ENCODE measurements around the gene SOSTDC1.

The SOSTDC1 gene

DNA sequence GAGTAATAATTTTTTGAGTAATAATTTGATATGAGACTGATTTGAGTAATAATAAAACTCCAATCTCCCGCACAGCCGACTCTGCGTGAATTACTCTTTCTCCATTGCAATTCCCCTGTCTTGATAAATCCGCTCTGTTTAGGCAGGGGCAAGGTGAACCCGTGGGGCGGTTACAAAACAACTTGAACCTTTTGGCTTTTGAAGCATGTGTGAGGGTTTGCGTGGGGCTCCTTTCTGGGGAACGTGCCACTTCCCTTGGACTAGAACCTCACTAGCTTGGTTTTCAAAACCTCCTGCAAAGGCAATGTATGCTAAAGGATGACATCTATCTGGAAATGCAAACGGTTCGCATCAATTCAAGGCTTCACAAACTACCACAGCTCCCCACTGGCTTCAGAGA is 45.7 kb downstream of the SOSTDC1 start:
- no peak for DNase-seq (ENCODE audit: low read depth)

DNA sequence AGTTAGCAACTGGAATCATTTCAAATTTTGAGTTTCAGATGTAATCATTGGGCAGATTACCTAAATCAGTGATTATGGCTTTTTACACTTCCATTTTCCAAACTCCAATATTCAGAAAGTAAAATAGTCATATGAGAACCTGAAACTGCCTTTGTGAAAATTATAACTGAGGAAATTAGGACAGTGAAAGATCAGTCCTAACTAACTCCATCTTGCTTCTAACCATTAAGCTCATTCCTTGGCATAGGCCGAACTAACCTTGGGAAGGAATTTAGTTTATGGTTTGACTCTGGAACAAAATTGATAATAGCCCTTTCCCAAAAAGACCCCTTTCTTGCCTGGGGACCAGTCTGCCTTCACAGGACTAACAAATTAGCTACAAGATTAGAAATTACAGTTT is 46.4 kb downstream of the SOSTDC1 start:
- DNase-seq (ENCODE audit: low read depth): no peak

DNA sequence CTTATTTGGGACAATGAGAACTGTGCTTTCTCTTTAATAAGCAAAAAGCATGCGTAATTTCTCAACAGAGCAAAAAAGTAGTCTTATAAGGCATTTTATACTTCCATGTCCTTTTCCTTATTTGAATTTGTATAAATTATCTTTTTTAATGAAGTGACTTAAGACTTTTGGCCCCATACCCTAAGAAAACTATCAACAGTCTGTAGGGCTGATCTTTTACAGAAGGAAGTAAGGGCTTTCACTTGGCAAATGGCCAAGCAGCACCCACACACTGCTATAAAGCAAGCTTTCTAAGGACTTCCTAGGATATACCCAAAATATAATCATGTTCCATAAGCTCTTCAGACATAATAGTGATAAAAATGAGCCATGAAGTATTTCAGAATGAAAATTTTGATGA is 47.6 kb downstream of the SOSTDC1 start:
- DNase-seq (ENCODE audit: low read depth): no peak

DNA sequence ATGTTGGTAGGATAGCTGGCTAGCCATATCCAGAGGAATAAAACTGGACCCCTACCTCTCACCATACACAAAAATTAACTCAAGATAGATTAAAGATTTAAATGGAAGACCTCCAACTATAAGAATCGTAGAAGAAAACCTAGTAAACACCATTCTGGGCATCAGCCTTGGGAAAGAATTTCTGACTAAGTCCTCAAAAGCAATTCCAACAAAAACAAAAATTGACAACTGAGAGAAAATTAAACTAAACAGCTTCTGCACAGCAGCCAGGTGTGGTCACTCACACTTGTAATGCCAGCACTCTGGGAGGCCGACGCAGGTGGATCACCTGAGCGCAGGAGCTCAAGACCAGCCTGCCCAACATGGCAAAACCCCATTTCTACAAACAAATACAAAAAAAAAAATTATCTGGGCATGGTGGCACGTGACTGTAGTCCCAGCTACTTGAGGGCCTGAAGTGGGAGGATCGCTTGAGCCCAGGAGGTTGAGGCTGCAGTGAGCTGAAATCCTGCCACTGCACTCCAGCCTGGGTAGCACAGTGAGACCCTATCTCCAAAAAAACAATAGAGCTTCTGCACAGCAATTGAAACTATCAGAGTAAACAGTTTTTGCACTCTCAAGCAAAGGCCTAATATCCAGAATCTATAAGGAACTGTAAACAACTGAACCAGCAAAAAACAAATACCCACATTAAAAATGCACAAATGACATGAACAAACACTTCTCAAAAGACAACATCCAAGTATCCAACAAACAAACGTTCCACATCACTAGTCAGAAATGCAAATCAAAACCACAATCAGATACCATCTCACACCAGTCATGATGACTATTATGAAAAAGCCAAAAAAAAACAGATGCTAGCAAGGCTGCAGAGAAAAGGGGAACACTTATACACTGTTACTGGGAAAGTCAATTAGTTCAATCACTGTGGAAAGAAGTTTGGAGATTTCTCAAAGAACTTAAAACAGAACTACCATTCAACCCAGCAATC is 49.0 kb downstream of the SOSTDC1 start:
- no peak for DNase-seq (ENCODE audit: low read depth)

DNA sequence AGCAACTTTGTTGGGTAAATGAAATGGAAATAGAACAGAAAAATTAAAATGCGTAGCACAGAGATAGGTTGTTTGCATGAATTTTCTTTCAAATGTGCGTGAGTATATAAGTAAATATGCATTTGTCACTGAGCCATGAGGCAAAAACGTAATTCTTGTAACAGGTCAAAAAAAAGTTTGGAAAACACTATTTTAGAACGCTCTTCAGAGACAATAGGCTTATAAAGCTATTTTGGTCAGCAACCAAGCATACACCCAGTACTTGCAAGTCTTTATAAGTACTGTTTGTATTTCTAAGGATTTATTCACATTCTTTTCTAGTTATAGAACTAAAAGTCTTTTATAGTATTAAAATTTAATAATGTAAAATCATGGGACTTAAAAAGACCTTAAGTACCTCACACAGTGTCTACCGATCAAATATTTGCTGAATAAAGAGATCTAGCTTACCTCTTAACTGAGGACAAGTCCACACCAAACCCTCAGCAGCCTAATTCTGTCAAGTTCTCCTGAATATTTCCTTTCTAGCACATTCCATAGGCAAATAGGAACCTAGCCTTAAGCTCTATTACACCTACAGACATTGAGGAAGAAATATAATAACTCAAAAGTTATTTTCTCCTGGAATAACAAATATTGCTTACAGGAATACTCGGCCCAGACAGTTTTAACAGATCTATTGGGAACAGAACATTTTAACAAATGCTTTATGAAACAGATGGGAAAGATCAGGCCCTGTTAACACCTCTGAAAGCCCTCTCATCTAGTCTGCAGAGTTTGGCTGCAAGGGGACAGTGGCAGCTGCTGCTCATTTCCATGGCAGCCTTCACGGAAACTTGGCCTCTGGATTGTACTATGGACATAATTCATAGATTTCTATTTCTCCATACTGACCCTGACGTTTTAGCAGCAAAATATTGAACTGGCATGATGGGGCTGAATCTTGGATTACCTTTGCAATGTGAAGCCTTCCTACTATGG is 53.0 kb downstream of the SOSTDC1 start:
- no peak for DNase-seq (ENCODE audit: low read depth)

All from stimulated activated CD8-positive, alpha-beta memory T cell treated with anti-CD3 and anti-CD28 coated beads, Interleukin-12 subunit alpha, Interleukin-12 subunit beta, amount 100 ng/mL, for 1 hour (primary cell).